ENCODE measurements around the gene TMCO4. TPM values are rescaled to one million over a fixed set of nuclear protein-coding genes. Genes with fewer than 3 reads are reported as not detected.
A peak's percentile ranks its signal among the peaks of the same experiment; 100 is the strongest.

Gene TMCO4
- polyA plus RNA-seq, 5 donors = 14.5 to 21.1 (median 17.2) TPM

GRCh38 chr1:19720174-19720573 lies 79.5 kb downstream of the TMCO4 start:
- DNase-seq = no peak

- no peak for DNase-seq
These were observed 82.2 kb downstream of the TMCO4 start for GRCh38 chr1:19717467-19717866.

DNA sequence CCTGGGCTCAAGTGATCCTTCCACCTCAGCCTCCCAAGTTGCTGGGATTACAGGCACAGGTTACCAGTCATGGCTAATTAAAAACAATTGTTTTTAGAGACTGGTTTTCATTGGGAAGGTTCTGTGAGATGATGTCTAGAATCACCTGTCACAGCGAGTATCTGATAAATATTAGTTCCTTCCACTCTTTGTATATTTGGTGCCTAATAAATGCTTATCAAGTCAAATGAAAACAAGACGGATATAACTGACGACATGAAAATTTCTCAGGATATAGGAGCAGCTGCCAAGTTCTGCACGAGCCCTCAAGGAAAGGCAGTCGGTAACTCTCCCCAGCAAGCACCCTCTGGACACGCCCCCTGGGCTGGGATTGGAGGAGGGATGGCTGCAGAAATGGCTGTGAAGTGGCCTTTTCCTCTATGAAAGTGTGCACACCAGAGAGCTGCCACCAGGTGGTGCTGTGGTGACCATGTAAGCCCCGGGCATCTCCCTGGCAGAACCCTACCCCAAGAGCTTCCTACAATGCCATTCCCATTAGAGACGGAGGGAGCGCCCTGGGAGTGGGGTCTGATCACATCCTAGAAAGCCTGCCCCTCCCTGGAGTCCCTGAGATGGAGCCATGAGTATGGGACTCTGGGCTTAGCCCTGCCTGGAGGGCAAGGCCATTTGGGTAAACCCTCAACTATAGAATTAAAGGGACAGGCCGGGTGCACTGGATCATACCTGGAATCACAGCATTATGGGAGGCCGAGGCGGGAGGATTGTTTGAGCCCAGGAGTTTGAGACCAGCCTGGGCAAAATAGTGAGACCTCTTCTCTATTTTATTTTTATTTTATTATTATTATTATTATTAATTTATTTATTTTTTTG lies 84.1 kb downstream of the TMCO4 start:
- peak; percentile 64 to 72 for DNase-seq

GRCh38 chr1:19712928-19713327 lies 86.8 kb downstream of the TMCO4 start:
- DNase-seq = no peak

DNA sequence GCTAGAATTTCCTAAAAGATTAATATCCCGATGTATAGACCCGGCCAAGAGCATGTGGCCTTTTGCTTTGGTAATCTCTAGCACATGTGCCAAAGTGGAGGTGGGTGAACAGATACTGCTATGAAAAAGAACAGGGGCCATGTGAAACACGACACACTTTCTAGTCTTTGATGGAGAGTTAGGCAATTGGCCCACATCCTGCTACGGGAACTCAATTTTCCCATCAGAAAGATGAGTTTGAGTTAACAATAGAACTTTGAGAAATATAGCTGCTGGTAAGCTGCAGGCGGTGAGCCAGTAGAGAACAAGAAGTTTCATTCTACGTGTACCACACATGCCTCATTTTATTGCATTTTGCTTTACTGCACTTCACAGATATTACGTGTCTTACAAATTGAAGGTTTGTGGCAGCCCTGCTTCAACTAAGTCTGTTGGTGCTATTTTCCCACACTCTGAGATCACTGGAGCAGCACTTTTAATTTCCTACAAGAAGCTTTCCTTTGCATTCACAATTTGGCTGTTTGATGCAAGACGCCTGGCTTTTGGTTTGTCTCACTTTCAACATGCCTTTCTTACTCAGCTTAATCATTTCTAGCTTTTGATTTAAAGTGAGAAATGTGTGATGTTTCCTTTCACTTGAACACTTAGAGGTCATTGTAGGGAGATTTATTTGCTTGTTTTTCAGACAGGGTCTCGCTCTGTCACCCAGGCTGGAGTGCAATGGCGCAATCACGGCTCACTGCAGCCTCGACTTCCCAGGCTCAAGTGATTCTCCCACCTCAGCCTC lies 88.7 kb downstream of the TMCO4 start:
- no peak for DNase-seq

GRCh38 chr1:19709260-19709793 lies 90.4 kb downstream of the TMCO4 start:
- DNase-seq = peak in 1 of 2 donors; percentile 7

- DNase-seq = no peak
These were observed 91.1 kb downstream of the TMCO4 start for GRCh38 chr1:19708567-19709110.

DNA sequence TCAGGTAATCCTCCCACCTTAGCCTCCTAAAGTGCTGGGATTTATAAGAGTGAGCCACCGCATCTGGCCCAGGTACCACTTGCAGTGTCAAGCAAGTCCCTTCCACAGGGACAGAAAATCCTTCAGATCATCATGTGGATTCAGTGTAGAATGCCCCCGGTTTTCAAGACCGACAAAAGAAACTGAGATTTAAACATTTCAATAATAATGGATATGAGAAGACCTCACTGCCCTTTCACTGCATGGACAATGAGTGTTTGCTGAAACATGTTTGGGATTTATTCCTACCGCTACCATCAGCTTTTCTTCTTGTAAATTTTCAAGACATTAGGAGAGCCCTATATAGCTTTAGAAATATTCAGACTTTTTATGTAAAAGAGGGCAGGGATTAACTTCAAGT lies 93.6 kb downstream of the TMCO4 start:
- no peak for DNase-seq

DNA sequence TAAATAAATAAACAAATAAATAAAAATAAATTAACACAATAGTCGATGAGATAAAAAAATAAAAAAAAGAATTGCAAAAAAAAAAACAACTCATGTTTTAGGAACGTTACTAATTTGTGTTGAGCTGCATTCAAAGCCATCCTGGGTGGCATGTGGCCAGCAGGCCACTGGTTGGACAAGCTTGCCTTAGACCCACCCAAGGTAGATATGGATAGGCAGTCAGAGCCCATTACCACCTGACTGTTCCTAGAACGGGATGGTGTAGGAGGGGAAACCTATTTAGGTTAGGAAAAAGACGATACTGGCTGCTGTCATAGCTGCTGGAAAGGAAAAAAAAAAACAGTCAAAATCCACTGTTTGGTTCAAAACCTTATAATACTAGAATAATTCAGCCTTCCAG lies 94.3 kb downstream of the TMCO4 start:
- no peak for DNase-seq

GRCh38 chr1:19704247-19705113 lies 95.2 kb downstream of the TMCO4 start:
- peak; percentile 43 to 57 for DNase-seq

- no peak for DNase-seq
These were observed 96.4 kb downstream of the TMCO4 start for GRCh38 chr1:19703280-19703679.

GRCh38 chr1:19700079-19700777 lies 99.5 kb downstream of the TMCO4 start:
- DNase-seq = no peak

DNA sequence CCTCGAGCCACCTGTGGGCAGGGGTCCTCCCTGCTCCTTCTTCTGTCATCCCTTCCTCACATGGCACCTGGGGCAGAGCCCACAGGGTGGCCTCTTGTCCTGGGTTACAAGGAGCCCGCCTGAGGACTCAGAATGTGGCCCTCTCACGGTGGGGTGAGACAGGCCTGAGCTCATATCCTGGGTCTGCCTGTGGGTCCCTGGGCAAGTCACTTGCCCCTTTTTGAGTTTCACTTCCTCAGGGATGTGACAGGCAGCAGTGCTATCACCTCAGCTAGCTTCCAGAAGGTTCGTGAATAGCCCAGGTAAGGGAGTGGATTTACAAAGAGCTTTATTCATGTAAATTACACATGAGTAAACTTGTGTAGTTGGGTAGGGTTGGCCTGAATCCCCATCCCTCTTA lies 101.5 kb downstream of the TMCO4 start:
- no peak for DNase-seq

DNA sequence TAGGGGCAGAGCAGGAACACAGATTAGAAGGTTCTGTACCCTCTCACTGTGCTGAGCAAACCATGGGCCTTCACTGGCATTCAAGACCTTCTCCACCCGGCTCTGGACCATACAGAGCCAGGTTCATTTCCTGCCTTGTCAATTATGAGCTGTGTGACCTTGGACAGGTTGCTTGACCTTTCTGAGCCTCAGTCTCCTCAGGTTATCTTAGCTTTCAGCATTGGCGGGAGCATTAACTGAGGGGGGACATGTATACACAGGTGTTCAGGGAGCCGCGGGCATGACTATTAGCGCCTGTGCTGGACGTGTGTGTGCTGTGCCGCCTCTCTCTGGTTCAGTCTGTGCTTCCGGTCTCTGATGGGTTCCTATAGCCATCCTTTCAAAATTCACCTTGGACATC lies 102.9 kb downstream of the TMCO4 start:
- DNase-seq = no peak

- no peak for DNase-seq
These were observed 103.9 kb downstream of the TMCO4 start for GRCh38 chr1:19695772-19696171.

DNA sequence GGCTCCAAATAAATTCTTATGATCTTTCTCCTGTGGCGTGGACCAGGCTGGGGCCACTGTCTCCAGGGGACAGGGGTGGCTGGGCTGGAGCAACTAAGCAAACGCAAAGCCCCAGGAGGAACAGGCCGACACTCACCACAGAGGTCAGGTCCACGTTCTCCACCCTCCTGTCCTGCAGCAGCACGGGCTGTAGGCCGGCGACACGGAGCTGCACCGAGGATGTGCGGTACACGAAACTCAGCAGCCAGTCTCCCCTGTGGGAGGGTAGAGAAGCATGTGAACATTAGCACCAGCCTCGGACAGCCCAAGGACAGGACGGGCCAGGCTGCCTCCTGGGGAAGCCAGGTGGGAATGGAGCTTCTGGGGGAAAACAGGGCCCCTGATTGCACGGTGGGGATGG lies 105.4 kb downstream of the TMCO4 start:
- DNase-seq = no peak

DNA sequence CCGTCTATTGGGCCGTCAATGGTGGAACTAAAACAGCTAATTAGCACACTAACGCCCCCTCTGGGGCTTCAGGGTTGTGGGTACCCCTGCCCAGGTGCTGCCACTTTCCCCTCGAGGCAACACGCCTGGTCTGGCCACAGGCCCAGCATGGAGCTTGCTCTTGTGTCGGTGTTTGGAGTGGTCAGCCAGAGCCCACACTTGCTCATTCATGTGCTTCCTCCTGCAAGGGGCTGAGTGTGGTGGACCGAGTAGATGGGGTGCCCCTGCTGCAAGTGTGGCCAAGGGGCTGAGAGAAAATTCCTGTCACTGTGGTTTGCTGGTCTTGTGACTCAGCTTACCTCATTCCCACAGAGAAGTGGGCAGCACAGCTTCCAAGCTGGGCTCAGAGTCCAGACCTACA lies 109.4 kb downstream of the TMCO4 start:
- DNase-seq = no peak

- DNase-seq = no peak
These were observed 109.9 kb downstream of the TMCO4 start for GRCh38 chr1:19689856-19690255.

- DNase-seq = no peak
These were observed 110.5 kb downstream of the TMCO4 start for GRCh38 chr1:19689085-19689757.
